NB4 (cell line): ENCODE results near the gene VAPB.
"Not testable (repeated sequence)": the region's sequence is repeated elsewhere in the genome, so short reads cannot be mapped to it uniquely, and the experiment has no call there.

Source experiments
- DNase-seq: peaks from one replicate; pipeline ENCODE4 v3.0.0; 2010; ENCODE audit warnings: low read depth
- H3K4me3 ChIP-seq: one replicate; pipeline ENCODE4 v1.5.1; 2011; ENCODE audit warnings: mild to moderate bottlenecking, low read depth, low read length, moderate library complexity
- CTCF ChIP-seq: IDR thresholded peaks from one replicate; pipeline ENCODE4 v1.5.1; 2012; ENCODE audit warnings: low read depth, low read length
- MAX ChIP-seq: IDR thresholded peaks from 2 replicates; pipeline ENCODE4 v1.6.1; 2011; ENCODE audit warnings: low read depth, low read length
- MYC ChIP-seq: IDR thresholded peaks from 2 replicates; pipeline ENCODE4 v1.6.1; 2011; ENCODE audit warnings: low read depth, low read length
- POLR2A ChIP-seq: IDR thresholded peaks from 2 replicates; pipeline ENCODE4 v1.6.1; 2011; ENCODE audit warnings: mild to moderate bottlenecking; ENCODE audit not compliant: insufficient read length; ENCODE audit errors: extremely low read depth

Gene VAPB

GRCh38 chr20:58424218-58424969 lies 35.4 kb downstream of the VAPB start:
- no peak overlapping the region for H3K4me3 ChIP-seq
- TF ChIP-seq MYC, result no peak
- TF ChIP-seq CTCF, result no peak
- no peak for TF ChIP-seq POLR2A
- TF ChIP-seq MAX, result no peak
- DNase-seq, result no peak

- not testable (repeated sequence) for H3K4me3 ChIP-seq, DNase-seq
These were observed 38.5 kb downstream of the VAPB start for GRCh38 chr20:58427571-58427970.

- no peak for TF ChIP-seq MYC
- TF ChIP-seq CTCF, result no peak
- TF ChIP-seq MAX, result no peak
- no peak for TF ChIP-seq POLR2A
These were observed 39.3 kb downstream of the VAPB start for GRCh38 chr20:58428364-58428763.

GRCh38 chr20:58429303-58429702 lies 40.3 kb downstream of the VAPB start:
- DNase-seq, result no peak
- H3K4me3 ChIP-seq, result no peak overlapping the region
- no peak for TF ChIP-seq MYC
- TF ChIP-seq CTCF, result no peak
- TF ChIP-seq MAX, result no peak
- no peak for TF ChIP-seq POLR2A

More at GRCh38 chr20:58428364-58428763, 39.3 kb downstream of the VAPB start:
- no peak for DNase-seq
- H3K4me3 ChIP-seq, result no peak overlapping the region

- TF ChIP-seq MYC (no peak), POLR2A (no peak)
These were observed 42.1 kb downstream of the VAPB start for GRCh38 chr20:58431134-58431533.

GRCh38 chr20:58432186-58432954 lies 43.3 kb downstream of the VAPB start:
- no peak for DNase-seq
- no peak overlapping the region for H3K4me3 ChIP-seq
- TF ChIP-seq POLR2A (no peak), MAX (no peak), MYC (no peak), CTCF (no peak)

More at GRCh38 chr20:58431134-58431533, 42.1 kb downstream of the VAPB start:
- DNase-seq, result no peak
- H3K4me3 ChIP-seq, result no peak overlapping the region
